ENCODE measurements around the gene HOXA4.

DNA sequence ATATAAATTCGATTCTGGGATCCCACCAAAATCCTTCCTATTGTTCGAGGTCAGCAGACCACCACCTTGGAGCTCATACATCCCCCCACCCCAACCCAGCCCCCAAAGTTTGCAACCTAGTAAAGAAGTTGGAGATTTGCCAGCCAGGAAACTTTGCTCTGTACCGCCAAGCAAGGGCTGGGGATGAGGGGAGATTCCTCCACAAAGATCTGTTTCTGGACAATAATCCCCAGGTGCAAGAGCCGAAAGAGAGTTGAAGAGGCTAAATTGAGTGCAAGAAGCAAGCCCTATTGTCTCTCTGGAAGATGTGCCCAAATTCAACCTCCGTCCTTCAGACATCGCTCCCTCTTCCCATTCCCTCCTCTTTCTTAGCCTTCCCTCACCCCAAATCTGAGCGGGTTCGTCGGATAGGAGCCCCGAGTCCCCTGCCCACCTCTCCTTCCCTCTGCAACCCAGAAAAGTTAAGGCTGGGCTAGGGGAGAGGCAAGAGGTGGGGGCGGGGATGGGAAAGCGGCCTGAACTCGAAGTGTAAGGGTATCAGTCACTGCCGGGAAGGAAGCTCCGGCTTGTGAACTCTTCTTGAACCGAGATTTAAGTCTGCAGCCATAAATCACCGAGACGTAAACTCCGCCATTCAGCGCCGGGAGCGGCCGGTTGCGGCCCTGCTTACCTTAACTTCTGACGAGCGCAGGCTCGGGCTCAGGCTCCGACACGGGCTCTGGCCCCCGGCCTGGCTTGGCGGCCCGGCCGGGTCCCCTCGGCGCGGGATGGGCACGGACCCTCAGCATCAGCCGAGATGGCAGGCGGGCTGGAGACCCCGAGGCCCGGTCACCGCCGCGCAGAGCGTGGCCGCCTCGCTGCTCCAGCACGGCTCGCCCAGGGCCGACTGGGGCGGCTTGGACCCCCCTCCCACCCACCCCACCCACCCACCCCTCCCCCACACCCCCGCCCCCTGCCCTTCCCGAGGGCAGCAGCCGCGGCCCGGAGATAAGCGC is 17.3 kb downstream of the HOXA4 start:
- TF ChIP-seq, protein P1, sequence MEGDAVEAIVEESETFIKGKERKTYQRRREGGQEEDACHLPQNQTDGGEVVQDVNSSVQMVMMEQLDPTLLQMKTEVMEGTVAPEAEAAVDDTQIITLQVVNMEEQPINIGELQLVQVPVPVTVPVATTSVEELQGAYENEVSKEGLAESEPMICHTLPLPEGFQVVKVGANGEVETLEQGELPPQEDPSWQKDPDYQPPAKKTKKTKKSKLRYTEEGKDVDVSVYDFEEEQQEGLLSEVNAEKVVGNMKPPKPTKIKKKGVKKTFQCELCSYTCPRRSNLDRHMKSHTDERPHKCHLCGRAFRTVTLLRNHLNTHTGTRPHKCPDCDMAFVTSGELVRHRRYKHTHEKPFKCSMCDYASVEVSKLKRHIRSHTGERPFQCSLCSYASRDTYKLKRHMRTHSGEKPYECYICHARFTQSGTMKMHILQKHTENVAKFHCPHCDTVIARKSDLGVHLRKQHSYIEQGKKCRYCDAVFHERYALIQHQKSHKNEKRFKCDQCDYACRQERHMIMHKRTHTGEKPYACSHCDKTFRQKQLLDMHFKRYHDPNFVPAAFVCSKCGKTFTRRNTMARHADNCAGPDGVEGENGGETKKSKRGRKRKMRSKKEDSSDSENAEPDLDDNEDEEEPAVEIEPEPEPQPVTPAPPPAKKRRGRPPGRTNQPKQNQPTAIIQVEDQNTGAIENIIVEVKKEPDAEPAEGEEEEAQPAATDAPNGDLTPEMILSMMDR (IDR thresholded peaks at IDR 0.05) = no peak
- TF ChIP-seq POLR2A (IDR thresholded peaks at IDR 0.05) (peak; percentile 21 to 39), POLR2AphosphoS5 (IDR thresholded peaks at IDR 0.05) (peak; percentile 66 to 86 (median 81))
